ENCODE measurements around the gene TMCC1.
"Not testable (repeated sequence)": the region's sequence is repeated elsewhere in the genome, so short reads cannot be mapped to it uniquely, and the experiment has no call there.

Gene TMCC1

GRCh38 chr3:129699199-129699598 is 194.3 kb downstream of the TMCC1 start:
- Mint-ChIP-seq H3K36me3 (peaks cover 26 to 30% of the 10 kb centered on the region in 2 donors), H3K27me3 (no peaks in the 10 kb centered on the region), H3K4me3 (no peak overlapping the region), H3K9me3 (peaks cover 9 to 14% of the 10 kb centered on the region in 2 donors), H3K27ac (no peak overlapping the region), H3K4me1 (peaks cover 9 to 13% of the 10 kb centered on the region in 2 donors)
- no peak for DNase-seq
- ATAC-seq (replicated peaks), result no peak

- Mint-ChIP-seq H3K4me3 (no peak overlapping the region), H3K4me1 (peaks cover 9 to 13% of the 10 kb centered on the region in 2 donors), H3K36me3 (peaks cover 26 to 30% of the 10 kb centered on the region in 2 donors), H3K27me3 (no peaks in the 10 kb centered on the region), H3K27ac (no peak overlapping the region), H3K9me3 (peaks cover 9 to 14% of the 10 kb centered on the region in 2 donors)
- ATAC-seq (replicated peaks), result no peak
- DNase-seq, result no peak
These were observed 196.1 kb downstream of the TMCC1 start for GRCh38 chr3:129697229-129697969.

GRCh38 chr3:129696430-129696829 is 197.1 kb downstream of the TMCC1 start:
- peaks cover 26 to 30% of the 10 kb centered on the region in 2 donors for H3K36me3 Mint-ChIP-seq
- H3K9me3 Mint-ChIP-seq, result peaks cover 9 to 14% of the 10 kb centered on the region in 2 donors
- H3K27ac Mint-ChIP-seq; ATAC-seq (replicated peaks); DNase-seq; H3K27me3 Mint-ChIP-seq; H3K4me3 Mint-ChIP-seq: not testable (repeated sequence)
- H3K4me1 Mint-ChIP-seq, result peaks cover 9 to 13% of the 10 kb centered on the region in 2 donors

- Mint-ChIP-seq H3K36me3 (peaks cover 26 to 30% of the 10 kb centered on the region in 2 donors), H3K4me3 (no peak overlapping the region), H3K27me3 (no peaks in the 10 kb centered on the region), H3K9me3 (peaks cover 9 to 14% of the 10 kb centered on the region in 2 donors), H3K4me1 (peaks cover 7 to 11% of the 10 kb centered on the region in 2 donors), H3K27ac (no peak overlapping the region)
- ATAC-seq (replicated peaks), result no peak
- DNase-seq, result no peak
These were observed 198.3 kb downstream of the TMCC1 start for GRCh38 chr3:129695230-129695629.

- no peak overlapping the region for H3K4me3 Mint-ChIP-seq
- DNase-seq (no peak), ATAC-seq (replicated peaks) (no peak)
- H3K36me3 Mint-ChIP-seq, result peaks cover 26 to 30% of the 10 kb centered on the region in 2 donors
- H3K27me3 Mint-ChIP-seq, result no peaks in the 10 kb centered on the region
- no peak overlapping the region for H3K27ac Mint-ChIP-seq
- peaks cover 9 to 14% of the 10 kb centered on the region in 2 donors for H3K9me3 Mint-ChIP-seq
- H3K4me1 Mint-ChIP-seq, result peaks cover 4 to 12% of the 10 kb centered on the region in 2 donors
These were observed 199.3 kb downstream of the TMCC1 start for GRCh38 chr3:129694228-129694627.

GRCh38 chr3:129692743-129693142 is 200.8 kb downstream of the TMCC1 start:
- peaks cover 4 to 12% of the 10 kb centered on the region in 2 donors for H3K4me1 Mint-ChIP-seq
- no peak for DNase-seq
- no peak overlapping the region for H3K4me3 Mint-ChIP-seq
- peaks cover 9 to 10% of the 10 kb centered on the region in 2 donors for H3K9me3 Mint-ChIP-seq
- no peak for ATAC-seq (replicated peaks)
- peaks cover 21 to 25% of the 10 kb centered on the region in 2 donors for H3K36me3 Mint-ChIP-seq
- H3K27ac Mint-ChIP-seq, result no peak overlapping the region
- H3K27me3 Mint-ChIP-seq, result no peaks in the 10 kb centered on the region

- Mint-ChIP-seq H3K27me3 (no peaks in the 10 kb centered on the region), H3K36me3 (peaks cover 8 to 9% of the 10 kb centered on the region in 2 donors), H3K4me3 (no peak overlapping the region), H3K4me1 (peaks cover 4 to 13% of the 10 kb centered on the region in 2 donors), H3K27ac (no peak overlapping the region), H3K9me3 (peaks cover 3 to 6% of the 10 kb centered on the region in 2 donors)
- ATAC-seq (replicated peaks) (no peak), DNase-seq (no peak)
These were observed 202.5 kb downstream of the TMCC1 start for GRCh38 chr3:129690963-129691362.

- peaks cover 2 to 3% of the 10 kb centered on the region in 2 donors for H3K9me3 Mint-ChIP-seq
- peak; percentile 97 to 99 for ATAC-seq (replicated peaks)
- H3K27ac Mint-ChIP-seq, result no peak overlapping the region
- H3K4me1 Mint-ChIP-seq, result peaks cover 4 to 11% of the 10 kb centered on the region in 2 donors
- peak; percentile 45 for DNase-seq
- H3K36me3 Mint-ChIP-seq, result peaks cover 4 to 5% of the 10 kb centered on the region in 2 donors
- H3K4me3 Mint-ChIP-seq, result no peak overlapping the region
- H3K27me3 Mint-ChIP-seq, result no peaks in the 10 kb centered on the region
These were observed 203.1 kb downstream of the TMCC1 start for GRCh38 chr3:129690406-129690805.

- H3K27ac Mint-ChIP-seq, result peak overlapping the region; percentile 16
- H3K4me3 Mint-ChIP-seq, result no peak overlapping the region
- no peak for DNase-seq
- peaks cover 4 to 11% of the 10 kb centered on the region in 2 donors for H3K4me1 Mint-ChIP-seq
- H3K36me3 Mint-ChIP-seq, result peaks cover 0 to 3% of the 10 kb centered on the region in 2 donors
- no peaks in the 10 kb centered on the region for H3K27me3 Mint-ChIP-seq
- no peak for ATAC-seq (replicated peaks)
- H3K9me3 Mint-ChIP-seq, result no peaks in the 10 kb centered on the region
These were observed 204.5 kb downstream of the TMCC1 start for GRCh38 chr3:129689036-129689435.

- H3K4me3 Mint-ChIP-seq, result no peak overlapping the region
- no peaks in the 10 kb centered on the region for H3K9me3 Mint-ChIP-seq
- no peak for ATAC-seq (replicated peaks)
- H3K27ac Mint-ChIP-seq, result no peak overlapping the region
- H3K4me1 Mint-ChIP-seq, result peaks cover 4 to 11% of the 10 kb centered on the region in 2 donors
- H3K27me3 Mint-ChIP-seq, result no peaks in the 10 kb centered on the region
- DNase-seq, result no peak
- peaks cover 0 to 3% of the 10 kb centered on the region in 2 donors for H3K36me3 Mint-ChIP-seq
These were observed 205.1 kb downstream of the TMCC1 start for GRCh38 chr3:129688271-129688895.

- Mint-ChIP-seq H3K27me3 (no peaks in the 10 kb centered on the region), H3K9me3 (no peaks in the 10 kb centered on the region), H3K4me1 (peaks cover 4 to 11% of the 10 kb centered on the region in 2 donors), H3K36me3 (peaks cover 0 to 3% of the 10 kb centered on the region in 2 donors), H3K27ac (no peak overlapping the region), H3K4me3 (no peak overlapping the region)
- ATAC-seq (replicated peaks), result no peak
- no peak for DNase-seq
These were observed 205.9 kb downstream of the TMCC1 start for GRCh38 chr3:129687586-129688125.

GRCh38 chr3:129686941-129687340 is 206.6 kb downstream of the TMCC1 start:
- Mint-ChIP-seq H3K4me1 (peaks cover 4 to 11% of the 10 kb centered on the region in 2 donors), H3K27ac (no peak overlapping the region), H3K36me3 (peaks cover 0 to 3% of the 10 kb centered on the region in 2 donors), H3K9me3 (no peaks in the 10 kb centered on the region), H3K4me3 (no peak overlapping the region), H3K27me3 (no peaks in the 10 kb centered on the region)
- ATAC-seq (replicated peaks) (no peak), DNase-seq (no peak)

- Mint-ChIP-seq H3K4me3 (no peak overlapping the region), H3K36me3 (peaks cover 0 to 5% of the 10 kb centered on the region in 2 donors), H3K27ac (no peak overlapping the region), H3K9me3 (no peaks in the 10 kb centered on the region), H3K4me1 (peaks cover 1 to 8% of the 10 kb centered on the region in 2 donors), H3K27me3 (no peaks in the 10 kb centered on the region)
- ATAC-seq (replicated peaks) (no peak), DNase-seq (no peak)
These were observed 209.2 kb downstream of the TMCC1 start for GRCh38 chr3:129684270-129684669.

- Mint-ChIP-seq H3K4me1 (peaks cover 3 to 14% of the 10 kb centered on the region in 2 donors), H3K27ac (no peak overlapping the region), H3K4me3 (no peak overlapping the region), H3K36me3 (peaks cover 0 to 5% of the 10 kb centered on the region in 2 donors), H3K9me3 (no peaks in the 10 kb centered on the region), H3K27me3 (no peaks in the 10 kb centered on the region)
- DNase-seq (no peak), ATAC-seq (replicated peaks) (no peak)
These were observed 210.3 kb downstream of the TMCC1 start for GRCh38 chr3:129683201-129683600.
